ENCODE measurements around the gene UROC1.

The UROC1 gene

DNA sequence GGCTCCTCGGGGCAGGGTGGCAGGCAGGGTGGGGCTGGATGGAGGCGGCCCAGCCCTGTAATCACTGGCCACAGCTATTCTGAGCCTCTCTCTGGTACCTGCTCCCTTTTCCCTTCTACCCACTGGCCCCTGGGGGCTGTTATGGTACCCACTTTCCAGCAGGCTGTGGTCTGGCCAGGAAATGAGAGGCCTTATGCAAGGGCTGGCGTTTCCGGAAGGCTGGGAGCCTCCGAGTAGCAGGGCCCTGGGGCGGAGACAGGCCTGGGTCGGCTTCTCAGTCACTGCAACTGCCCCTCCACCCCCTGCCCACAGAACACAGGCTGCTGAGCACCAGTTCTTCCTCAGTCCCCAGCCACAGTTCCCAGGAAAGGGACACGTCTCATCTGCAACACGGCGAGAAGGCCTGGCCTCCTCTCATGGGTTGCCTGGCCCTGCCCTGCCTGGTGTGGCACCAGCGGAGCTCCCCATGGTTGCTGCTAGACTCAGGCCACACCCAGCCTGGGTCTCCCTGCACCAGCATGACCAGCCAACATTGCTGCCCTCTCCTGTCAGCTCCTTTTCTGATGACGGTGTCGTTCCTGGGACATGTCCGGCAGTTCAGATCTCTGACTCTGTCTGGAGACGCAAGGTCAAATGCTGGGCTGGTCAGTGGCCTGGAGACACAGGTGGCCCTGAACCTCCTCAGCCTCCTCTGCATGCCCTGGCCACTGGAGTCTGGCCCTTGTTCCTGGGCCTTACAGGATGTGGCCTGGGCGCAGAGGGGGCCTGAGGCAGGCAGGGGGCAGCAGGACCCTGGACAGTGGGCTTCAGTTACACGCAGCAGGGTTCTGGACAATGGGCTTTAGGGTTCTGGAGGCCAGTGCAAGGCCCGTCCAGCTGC lies 12.8 kb upstream of the UROC1 start:
- no peak for DNase-seq (ENCODE audit: low read depth, low spot score)

DNA sequence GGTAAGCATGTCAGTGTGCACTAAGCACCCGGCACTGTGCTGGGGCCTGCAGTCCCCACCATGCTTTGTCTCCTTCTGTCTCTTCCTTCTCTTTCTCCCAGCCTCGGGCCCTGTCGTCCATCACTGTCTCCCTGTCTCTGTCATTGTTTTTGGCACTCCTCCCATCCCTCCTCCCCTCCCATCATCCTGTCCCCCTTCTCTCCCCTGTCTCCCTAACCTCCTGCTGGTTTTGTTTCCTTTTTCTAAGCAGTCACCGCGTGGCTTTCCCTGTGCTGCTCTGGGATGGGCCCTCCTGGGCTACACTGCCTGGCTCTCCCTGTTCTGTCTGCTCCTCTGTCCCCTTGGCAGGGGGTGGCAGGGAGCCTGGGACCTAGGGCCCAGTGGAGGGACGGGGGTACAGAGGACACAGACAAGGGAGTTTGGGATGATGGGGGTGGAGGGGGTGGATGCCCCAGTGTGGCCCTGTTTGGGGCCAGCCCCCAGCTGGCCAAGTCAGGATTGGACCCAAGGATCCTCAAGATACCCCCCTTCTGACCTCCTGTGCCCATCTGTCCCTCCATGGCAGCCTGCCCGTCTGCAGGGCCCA lies 12.1 kb upstream of the UROC1 start:
- no peak for DNase-seq (ENCODE audit: low read depth, low spot score)

DNA sequence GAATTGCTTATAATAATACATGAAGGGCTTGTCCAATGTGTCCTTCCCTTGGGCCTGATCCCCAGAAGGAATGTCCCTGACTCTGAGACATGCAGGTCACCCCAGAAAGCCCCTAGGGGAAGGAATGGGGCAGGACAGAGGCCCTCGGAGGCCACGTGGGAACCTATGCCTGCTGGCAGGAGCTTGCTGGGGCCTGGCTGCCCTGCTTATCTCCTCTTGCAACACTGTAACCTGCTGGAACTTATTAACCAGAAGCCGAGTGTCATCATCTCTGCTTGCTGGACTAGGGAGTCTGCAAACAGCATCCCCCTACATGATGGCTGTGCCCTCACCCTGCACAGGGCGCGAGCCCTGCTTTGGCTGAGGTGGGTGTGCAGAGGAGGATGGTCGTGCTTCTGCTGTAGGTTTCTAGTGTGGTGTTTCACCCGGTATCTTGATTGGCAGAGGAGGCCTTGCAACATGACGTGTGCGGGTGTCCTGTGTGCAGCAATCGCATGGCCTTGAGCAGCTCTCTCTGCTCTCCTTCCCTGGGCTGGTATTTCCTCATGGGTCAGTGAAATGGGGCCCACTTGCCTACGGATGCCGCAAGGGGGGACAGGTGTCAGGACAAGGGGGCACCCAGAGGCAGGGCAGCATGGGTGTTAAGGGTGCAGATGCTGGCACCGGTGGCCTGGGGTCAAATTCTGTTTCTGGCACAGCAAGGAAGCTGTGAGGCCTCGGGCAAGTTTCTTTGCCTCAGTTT lies 11.4 kb upstream of the UROC1 start:
- DNase-seq (ENCODE audit: low read depth, low spot score), result no peak

DNA sequence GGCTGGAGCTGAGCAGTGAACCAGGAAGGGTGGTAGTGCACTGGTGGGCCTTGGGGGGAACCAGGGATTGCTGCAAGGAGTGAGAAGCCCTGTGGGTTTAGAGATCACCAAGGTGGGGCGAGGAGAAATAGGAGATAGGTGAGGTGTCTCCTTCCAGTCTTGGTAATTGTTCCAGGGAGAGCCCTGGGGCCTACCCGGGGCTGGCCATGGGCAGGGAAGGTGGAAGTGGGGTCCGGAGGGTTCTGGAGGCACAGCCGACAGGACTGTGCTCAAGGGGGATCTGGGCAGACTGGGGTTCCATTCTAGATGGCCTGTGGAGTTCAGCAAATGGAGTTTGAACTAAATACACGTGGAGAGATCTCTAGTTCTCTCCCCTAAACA lies 10.8 kb upstream of the UROC1 start:
- no peak for DNase-seq (ENCODE audit: low read depth, low spot score)

DNA sequence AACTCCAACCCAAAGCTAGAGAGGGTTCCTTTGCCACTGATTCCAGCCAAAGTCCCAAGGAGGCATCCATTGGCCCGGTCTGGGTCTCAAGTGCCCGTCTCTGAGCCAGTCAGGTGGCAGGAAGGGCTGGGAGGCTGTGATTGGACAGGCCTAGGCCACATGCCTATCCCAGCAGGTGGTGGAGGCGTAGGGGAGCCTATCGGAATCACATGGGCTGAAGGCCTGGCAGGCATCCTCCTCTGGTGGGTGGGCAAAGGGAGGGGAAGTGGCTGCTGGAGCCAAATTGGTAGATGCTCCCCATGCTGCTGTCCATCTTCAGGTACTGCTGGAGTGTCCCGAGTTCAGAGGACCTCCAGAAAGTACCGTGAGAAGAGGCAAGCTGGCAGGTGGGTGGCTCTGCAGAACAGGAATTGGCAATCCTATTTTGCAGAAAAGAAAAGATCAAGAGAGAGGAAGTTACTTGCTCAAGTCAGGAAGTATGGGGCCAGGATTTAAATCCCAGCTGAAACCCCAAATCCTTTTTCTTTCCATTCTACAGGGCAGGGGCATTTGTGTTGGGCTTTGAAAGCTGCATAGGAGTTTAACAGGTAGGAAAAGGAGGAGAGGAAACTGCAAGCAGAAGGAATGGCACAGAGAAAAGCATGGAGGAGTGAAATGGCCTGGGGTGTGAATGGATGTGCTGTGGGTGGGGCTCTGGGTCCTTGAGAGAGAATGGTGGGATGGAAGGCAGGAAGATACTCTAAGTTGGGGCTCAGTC lies 10.1 kb upstream of the UROC1 start:
- DNase-seq (ENCODE audit: low read depth, low spot score), result no peak

DNA sequence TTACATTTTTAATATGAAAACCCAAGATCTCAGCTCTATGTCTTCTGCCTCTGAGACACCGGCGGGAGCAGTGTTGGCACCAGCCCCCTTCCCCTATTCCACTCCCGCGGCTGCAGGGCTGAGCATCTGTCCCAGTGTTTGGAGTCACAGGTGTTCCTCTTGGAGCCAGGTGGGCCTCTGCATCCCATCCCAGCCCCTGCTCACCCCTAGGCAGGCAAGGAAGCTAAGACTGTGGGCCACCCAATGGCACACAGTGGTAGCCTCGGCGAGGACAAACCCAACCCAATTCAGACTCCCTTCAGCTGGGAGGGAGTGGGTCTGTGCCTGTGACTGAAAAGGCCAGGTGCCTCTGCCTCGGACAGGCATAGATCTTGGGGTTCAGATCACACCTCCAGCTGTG lies 9.4 kb upstream of the UROC1 start:
- DNase-seq (ENCODE audit: low read depth, low spot score), result no peak

DNA sequence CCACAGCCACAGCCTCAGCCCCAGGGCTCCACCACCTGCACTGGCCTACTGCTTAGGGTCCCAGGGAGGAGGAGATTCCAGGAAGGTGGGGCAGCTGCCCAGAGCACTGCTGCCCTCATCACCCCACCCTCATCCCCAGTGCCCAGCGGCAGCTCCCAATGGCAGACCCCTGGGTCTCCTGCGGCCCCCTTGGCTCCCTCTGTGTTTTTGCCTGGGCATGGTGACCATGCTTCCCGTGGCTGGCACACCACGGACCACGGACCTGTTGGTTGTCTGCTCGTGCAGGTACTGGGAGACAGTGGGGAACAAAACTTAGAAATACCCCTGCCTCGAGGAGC lies 9.1 kb upstream of the UROC1 start:
- DNase-seq (ENCODE audit: low read depth, low spot score), result no peak

DNA sequence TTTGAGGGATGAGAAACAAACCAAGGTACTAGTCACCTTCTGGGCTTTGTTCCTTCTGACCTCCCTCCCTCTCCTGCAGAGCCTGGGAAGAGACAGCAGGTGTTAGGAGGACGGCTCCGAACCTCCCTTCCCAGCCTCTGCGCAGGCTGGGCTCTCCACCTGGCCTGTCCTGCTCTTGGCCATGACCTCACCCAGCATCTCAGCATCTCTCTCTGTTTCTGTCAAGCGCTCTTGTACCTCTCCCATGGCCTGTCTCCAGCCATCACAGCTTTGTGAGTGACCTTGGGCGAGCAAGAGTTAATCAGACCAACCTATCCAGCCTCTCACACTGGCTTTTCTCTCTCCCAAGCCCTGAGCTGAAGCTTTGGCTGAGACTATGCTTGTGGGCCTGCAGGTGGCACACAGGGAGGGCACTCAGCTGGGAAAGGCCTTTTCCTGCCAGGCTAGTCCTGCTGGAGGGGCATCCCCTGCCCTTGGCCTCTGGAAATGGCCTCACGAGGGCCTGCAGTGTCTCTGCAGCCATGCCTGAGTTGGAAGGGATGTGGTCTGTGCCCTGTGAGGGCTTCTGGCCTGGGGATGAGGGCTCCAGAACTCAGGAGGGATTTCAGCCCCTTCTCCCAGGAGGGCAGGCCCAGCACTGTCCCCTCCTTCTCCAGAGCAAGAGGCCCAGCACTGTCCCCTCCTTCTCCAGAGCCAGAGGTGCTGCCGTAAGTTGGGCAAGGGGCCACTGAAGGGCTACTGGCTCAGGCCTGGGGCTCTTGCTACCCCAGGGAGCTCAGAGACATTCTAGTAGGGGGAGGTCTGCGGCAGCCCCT lies 8.5 kb upstream of the UROC1 start:
- no peak for DNase-seq (ENCODE audit: low read depth, low spot score)

DNA sequence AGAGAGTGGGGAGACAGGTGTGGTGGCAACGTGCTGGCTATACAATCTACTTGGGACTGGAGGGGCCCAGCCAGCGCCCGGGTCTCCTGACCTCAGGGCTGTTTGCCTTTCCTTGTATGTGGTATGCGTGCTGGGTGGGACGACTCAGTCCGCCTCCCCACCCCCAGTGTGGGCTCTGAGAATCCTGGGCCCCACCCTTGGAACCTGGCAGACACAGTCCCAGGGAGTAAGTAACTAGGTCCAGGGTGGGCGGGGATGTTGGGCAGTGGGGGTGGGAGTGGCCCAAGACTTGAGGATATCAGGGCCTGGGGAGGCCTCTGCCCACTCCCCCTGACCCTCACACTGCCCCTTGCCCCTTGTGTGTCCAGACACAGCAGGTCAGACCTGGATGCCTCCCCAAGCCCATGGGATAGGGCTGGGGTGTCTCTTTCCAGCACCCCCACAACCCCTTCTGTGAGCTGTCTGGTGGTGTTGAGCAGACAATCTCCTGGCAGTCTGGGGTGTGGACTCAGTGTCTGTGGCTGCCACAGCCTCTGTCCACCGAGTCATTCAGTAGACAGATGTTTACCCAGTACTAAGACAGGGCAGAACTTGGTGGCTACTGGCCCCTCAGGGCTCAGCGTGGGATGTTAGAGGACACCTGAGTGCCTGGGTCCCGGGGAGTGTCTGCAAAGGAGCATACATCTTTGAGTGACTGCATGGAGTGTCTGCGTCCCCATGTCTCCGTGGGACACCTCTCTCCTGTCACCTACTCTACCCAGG lies 7.7 kb upstream of the UROC1 start:
- DNase-seq (ENCODE audit: low read depth, low spot score), result no peak

DNA sequence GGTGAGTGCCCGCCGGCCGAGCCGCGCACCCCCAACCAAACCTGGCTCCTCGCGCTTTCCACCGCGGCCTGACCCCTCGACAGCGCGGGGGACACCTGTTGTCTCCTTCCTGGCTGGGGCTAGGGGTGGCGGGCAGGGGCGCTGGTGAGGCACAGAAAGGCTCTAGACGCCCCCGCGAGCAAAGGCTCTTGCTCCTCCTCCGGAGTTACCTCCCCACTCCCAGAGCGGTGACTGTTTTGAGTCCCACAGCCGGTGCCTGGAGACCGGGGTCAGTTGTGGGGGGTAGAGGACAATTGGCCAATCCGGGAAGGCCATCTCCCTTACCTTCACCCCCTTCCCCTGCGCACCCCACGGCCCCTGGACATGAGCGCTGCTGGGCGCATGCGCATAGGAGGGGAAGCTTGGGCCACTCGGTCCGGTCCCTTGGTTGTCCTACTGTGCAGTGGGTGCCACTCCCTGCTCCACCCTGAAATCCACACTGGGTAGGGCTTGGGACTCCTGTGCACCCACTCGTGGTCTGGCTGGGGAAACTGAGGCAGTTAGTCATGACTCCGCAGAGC lies 6.9 kb upstream of the UROC1 start:
- DNase-seq (ENCODE audit: low read depth, low spot score), result no peak

DNA sequence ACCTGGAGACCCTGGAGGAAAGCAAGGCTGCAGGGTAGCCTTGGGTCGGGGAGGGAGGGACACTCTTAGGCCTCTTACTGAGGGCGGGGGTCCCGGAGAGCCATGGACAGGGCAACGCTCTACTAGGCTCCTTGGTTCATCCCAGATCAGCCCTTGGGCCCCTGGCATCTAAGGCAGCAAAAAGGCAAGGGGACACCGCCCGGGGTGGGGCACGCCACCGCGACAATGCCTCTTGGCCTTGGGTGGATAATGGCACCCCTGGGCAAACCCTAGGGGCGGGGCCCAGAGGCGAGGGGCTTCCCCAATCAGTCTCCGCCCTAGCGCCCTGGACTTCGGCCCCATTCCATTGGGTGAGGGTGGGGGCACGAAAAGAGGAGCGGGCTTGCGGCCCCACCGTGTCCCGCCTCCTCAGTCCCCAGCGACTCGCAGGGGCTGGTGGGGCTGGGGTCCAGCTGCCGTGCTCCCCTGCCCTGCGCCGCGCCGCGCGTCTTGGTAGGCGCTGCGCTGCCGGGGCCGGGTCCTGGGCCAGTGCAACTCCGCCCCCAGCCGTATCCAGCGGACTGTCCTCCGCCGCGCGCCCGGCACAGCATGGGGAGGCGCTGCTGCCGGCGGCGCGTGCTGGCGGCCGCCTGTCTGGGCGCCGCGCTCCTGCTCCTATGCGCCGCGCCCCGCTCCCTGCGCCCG lies 6.3 kb upstream of the UROC1 start, which contains the start of gene CHST13:
TSS of gene CHST13 (plus strand) at position 411 of the 684 bp plus-strand sequence. CDS start at position 589, 178 bp downstream.
- peak; percentile 70 for DNase-seq (ENCODE audit: low read depth, low spot score)

DNA sequence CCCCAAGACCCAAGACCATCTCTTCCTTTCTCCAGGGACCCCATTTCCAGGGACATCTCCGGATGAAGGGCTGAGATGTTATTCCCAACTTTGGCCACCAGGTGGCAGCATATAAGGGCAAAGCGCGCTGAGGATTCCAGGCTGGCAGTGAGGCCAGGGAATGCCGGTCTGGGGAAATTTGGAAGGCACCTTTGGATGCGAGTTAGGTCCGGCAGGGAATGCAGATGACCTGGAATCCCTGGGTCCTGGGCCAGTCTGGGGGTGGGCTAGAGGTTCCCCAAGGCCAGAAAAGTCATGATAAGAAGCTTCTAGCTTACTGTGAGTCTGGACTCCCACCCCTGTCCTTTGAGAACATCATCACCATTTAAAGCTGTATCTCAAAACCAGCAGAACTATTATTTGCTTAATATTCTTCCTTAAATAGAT lies 4.8 kb upstream of the UROC1 start:
- peak; percentile 72 for DNase-seq (ENCODE audit: low read depth, low spot score)

DNA sequence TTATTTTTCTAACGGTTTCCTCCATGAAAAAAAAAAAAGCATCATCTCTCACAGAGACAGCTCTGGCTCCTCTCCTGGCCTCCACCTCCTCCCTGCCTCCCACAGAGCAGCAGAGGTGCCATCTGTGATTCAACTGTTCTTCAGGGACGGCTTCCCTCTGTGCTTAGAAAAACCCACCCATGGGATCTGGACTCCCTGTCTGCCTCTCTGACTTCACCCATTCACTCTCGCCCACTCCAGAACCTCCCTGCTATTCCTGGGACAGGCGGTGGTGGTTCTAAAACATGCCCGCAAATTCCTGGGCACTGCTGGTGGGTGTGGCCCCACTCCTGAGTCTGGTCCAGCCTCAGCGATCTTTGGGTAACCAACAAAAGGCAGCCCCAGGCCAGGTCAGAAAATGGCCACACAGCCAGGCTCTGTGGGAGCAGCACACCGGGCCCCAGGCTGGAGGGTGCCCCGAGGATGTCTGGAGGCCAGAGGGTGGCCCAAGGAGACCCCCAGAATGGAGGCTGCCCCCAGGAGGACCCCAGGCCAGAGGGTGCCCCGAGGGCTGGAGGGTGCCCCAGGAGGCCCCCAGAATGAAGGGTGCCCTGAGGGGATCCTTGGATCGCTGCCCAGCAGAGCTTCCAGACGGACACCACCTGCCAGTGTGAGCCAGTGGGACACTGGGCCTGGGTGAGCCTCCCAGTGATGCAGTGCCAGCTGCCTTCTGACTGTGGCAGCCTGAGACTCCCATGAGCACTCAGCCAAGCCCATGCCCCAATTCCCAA lies 3.7 kb upstream of the UROC1 start:
- no peak for DNase-seq (ENCODE audit: low read depth, low spot score)

DNA sequence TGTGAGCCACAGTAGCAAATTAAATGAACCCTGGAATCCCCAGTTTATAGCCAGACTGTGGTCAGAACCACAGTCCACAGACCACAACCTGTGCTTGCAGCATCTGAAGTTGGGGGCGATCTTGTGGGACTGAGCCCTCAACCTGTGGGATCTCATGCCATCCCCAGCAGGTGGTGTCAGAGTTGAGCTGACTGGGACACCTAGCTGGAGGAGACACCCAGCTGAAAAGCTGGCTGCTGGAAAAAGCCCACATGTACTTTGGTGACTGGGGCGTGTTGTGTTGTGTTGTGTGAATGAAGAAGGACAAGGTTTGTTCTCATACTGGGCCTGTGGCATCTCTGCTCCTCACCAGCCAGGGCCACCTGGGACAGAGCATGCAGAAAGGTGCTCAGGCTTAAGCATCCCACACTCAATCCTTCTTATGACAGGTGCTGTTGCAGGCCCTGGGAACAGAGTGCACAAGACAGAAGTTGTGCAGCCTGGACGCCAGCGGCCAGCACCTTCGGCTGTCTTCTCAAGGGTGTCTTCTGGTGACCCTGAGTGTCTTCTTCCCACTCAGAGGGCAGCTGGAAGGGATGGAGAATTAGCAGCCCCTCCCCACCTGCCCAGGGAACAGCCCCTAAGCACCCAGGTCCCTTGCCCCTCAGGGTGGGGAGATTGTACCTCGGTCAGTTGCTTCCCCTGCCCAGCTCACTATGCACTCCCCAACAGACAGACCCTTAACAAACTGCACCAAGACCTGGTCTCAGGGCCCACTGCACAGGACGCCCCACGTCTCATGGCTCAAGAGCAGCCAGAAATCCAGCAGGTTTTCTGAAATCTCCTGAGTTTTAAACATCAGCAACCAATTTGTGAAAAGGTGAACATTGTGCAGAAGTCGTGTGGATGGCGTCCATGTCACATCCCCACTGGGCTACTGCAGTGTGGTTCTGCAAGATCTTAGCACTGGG lies 2.2 kb upstream of the UROC1 start:
- no peak for DNase-seq (ENCODE audit: low read depth, low spot score)

DNA sequence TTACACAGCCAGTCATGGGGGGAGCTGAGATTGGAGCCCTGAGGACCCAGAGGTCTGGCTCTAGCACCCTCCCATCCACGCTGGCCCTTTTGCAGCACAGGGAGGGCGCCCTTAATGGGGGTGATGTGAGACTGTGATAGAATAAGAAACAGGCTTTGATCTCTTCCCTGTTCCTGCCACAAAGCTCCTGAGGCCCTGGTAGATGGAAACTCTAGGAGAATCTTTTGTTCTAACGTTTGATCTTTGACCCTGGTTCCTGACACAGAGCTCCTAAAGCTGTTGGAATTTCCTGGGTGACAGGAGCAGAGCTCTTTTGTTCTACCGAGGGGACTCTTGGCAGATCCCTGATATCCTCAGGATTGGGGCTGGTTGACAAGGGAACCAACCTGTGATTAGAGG lies 1.2 kb upstream of the UROC1 start:
- peak; percentile 71 for DNase-seq (ENCODE audit: low read depth, low spot score)

DNA sequence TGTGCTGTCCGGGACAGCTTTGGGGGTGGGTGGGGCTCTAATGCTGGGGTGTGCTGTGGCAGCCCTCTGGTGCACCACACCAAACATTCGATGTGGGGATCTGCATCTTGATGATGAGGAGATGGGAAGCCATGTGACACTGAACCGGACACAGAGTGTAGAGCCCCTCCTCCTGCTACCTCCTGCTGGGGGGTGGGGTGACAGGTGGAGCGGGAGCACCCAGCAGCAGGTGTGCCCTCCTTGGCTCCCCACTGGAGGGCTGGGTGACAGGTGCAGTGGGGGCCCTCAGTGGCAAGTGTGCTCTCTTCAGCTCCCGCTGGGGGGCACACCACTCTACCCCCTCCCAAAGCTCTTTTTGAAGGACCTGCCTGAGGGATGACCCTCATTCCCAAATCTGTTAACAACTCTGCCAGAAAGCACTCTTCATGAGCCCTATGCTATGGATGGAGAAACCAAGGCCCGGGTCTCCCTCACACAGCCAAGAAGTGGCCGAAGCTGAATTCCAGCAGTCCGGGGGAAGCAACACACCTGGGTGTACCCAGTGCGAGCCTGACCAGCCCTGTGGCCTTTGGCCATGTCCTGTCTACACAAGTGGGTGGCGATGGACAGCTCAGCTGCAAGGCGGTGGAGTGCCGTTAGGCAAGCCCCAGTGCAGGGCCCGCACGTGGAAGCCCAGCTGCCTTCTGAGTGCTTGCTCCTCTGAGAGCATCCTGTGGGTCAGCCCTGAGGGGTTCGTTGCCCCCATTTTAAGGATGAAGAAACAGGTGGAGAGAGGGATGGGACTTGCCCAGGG lies 609 bp upstream of the UROC1 start:
- no peak for DNase-seq (ENCODE audit: low read depth, low spot score)

DNA sequence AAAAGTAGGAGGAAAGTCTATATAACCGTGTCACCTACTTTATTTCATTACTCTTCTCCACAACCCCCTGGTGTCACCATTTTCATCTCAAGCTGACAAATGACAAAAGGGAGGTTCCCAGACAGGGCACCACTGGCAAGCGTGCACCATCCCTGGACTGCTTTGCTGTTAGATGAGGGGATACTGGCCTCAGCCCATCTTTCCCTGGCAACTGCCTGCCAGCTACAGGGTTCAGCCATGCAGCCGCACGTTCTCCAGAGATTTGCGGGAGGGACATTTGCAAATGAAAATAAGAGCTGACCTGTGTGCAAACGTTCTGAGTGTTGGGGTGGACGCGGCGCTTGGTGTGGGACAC lies 660 bp downstream of the UROC1 start:
- no peak for DNase-seq (ENCODE audit: low read depth, low spot score)

Measured in ELF-1 (cell line).